HG03442 (cell line): Measurements from ENCODE around the gene ASTN2.
"Not testable (repeated sequence)": the region's sequence is repeated elsewhere in the genome, so short reads cannot be mapped to it uniquely, and the experiment has no call there.

Experiments
- ATAC-seq: cut with Tn5 transposase; IDR thresholded peaks from one replicate; pipeline ENCODE4 v1.9.1; 2021; ENCODE audit warnings: mild to moderate bottlenecking, moderate library complexity; ENCODE audit not compliant: unreplicated experiment

ASTN2 gene

DNA sequence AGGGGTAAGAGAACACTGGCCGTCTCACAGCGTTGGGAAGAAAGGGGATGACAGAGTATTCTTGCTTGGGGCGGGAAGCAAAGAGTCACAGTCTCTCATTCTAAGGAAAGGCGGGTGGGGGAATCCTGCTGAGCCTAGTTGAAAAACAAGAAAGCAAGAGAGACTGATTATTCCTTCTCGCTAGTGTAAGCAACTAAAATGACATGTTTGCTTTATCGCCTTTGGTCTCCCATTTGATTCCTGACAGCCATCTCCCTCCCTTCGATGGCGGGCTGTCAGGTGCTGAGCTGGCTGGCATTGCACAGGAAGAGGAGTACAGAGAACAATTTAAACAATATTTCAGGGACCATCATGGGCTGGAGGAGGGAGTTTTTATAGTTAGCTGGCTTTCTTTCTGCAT lies 331.3 kb downstream of the ASTN2 start:
- ATAC-seq = no peak

DNA sequence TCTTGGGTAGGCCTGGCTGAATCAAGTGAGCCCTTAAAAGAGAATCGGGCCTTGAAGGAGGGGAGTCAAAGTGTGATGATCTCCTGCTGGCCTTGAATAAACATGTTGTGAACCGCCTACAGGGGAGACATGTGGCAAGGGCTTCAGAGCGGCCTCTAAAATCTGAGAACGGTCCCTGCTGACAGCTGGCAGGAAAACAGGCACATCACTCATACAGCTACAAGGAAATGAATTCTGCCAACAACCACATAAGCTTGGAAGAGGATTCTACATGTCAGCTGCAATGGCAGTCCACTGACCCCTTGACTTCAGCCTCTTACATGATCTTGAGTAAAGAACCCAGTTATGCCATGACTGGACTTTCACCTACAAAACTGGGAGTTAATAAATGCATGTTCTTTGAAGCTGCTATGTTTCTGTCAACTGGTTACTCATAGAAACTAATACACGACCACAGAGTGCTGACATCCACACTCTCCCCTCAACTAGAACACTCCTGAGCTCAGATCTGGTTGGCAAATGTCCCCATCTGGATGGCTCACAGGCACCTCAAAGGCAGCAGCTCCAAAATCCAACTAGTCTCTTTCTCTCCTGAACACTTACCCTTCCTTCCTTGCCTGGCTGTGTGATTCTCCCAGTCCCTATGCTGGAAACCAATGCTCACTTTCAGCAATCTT lies 333.1 kb downstream of the ASTN2 start:
- ATAC-seq = no peak

- ATAC-seq = no peak
These were observed 334.0 kb downstream of the ASTN2 start for GRCh38 chr9:117080765-117081390.

GRCh38 chr9:117076571-117077290 lies 338.1 kb downstream of the ASTN2 start:
- no peak for ATAC-seq

DNA sequence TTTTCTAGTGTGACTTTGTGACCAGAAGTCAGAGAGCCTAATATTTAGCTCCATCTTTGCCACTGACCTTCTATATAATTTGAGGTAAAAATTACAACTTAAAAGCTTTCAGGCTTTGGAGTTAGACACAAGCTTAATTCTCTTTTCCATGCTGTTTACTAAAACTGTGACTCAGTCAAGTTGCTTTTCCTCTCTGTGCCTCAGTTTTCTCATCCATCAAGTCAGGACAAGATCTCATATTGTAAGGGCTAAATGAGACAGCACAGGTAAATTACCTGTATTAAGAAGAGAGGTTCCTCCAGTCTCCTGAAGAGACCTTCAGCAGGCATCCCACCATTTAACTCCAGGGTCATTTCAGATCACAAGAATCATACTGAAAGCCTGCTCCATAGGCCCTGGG lies 339.2 kb downstream of the ASTN2 start:
- ATAC-seq = no peak

DNA sequence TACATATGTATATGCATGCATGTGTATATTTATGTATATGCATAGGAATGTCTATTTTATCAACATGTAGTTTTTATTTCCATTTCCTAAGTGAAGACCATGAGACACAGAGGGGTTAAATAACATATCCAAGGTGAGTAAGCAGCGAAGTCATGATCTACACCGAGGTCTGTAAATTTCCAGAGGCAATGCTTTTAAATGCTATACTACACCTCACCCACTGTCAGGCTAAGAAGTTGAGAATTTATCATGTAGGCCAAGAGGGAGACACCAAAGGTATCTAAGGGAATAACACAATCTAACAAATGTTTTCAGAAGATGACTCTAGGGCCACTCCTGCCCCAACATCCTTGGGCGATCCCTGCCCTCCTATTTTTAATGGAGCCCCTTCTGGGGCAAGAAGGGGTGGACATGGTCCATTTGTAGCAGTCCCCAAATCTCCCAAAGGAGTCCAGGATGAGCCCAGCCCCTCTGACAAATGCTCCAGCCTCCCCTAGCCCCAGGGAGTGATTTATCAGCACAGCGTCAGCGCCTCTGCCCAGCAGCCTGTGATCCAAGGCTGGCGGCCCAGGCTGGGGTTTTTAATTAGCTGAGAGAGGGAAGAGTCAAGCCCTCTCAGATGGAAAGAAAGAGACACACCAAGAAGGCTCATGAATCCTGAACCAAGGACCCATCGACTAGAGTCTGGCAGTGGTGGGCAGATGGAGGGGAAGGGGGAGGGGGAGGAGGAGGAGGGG lies 339.9 kb downstream of the ASTN2 start:
- no peak for ATAC-seq

DNA sequence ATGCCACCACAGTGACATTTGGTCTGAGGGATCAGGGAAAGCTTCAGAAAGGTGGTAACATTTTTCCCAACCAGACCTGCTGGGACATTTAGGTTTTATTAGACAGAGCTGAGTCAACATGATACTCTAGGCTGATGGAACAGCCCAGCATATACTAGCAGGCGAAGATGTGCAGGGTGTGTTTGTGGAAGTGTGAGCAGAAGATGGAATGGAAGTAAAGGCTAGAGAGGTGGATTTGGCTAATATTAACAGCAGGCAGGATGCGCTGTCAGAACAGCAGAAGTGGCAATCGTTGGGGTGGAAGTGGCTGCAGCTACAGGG lies 340.6 kb downstream of the ASTN2 start:
- ATAC-seq = no peak

DNA sequence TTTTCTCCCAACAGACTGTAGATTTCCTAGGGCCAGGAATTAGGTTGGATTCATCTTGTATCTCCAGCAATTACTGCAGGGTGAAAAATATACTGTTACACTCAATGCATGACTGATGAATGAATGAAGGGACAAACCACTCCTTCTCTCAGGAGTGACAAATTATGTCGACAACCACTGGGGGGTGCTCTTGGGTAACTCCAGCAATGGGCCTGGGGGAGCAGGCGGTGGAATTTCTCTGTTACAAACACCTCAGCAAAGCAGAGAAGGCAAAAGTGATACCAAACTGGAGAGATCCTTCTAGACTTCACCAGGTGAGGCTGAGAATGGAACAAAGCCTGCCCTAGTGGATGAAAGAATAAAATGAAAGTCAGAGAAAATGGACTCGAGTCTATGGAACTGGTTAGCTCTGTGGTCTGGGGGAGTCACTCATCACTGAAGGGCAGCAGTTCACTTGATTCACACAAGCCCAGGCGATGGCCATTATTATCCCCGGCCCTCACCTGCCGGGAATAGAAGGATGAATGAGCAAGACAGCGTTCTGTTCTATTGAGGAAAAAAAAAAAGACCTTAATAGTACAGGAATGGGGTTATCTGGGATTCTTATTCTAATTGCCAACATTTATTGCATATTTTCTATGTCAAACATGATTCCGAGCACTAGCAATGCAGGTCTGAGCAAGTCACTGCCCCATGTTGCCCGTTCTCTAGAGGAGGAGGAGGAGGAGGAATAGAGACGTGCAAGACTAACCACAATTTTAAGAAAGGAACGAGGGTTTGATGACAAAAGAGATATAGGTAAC lies 341.1 kb downstream of the ASTN2 start:
- ATAC-seq = no peak

DNA sequence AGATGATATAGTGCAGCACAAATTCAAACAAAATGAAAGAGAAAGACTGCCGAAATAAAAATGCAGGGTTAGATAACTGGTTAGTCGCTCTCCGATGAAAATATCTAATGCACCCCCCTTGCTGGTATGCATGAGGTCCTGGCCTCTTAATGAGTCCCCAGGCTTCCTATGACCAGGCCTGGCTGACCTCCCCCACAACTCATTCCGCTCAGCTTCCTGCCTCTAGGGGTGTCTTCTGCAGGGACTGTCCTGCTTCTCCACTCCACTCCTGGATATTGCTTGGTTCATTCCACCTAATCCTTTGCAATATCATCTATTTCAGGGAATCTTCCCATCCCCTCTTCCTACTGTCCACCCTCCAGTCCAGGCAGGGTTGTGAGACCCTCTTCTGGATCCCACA lies 341.8 kb downstream of the ASTN2 start:
- ATAC-seq = no peak

GRCh38 chr9:117072216-117072615 lies 342.6 kb downstream of the ASTN2 start:
- no peak for ATAC-seq

DNA sequence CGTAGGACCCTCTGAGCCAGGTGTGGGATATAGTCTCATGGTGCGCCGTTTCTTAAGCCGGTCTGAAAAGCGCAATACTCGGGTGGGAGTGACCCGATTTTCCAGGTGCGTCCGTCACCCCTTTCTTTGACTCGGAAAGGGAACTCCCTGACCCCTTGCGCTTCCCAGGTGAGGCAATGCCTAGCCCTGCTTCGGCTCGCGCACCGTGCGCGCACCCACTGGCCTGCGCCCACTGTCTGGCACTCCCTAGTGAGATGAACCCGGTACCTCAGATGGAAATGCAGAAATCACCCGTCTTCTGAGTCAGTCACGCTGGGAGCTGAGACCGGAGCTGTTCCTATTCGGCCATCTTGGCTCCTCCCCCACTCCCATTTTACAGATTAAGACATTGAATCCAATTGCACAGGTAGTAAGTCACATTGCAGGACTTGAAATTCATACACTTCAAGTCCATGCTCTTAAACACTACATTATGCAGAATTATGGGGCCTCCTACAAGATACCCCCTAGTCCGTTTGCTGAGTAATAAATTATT lies 343.1 kb downstream of the ASTN2 start:
- not testable (repeated sequence) for ATAC-seq

DNA sequence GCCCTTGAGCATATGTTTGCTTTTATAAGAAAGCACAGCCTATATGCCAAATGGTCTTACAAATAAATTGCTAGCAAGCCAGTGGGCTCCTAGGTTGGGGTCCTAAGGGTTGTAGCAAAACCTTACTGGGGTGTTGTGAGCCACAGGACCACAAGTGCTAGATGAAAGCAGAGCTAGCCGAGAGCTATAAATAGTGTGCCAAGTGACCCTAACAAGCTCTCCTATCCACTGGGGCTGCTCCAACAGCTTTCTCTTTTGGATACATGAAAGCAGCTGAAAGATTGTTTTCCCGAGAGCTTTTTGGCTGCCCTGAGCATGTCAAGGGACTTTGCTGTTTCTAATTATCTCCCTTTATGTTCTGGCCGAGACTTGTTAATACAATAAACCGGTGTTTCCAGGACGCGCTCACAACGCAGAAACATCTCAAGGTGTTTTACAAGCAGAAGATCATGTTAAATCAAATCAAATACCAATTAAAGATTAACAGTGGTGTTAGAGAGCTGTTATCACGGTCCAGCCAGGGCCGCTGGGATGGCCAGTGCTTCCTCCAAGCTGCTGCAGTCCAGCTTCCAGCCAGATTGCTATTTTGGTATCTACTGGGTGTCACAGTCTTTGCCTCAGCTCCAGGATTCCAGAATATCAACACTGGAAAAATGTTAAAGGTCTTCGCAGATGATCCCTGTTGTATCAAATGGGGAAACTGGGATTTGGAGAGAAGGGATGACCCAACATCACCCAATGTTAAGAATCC lies 351.0 kb downstream of the ASTN2 start:
- no peak for ATAC-seq

DNA sequence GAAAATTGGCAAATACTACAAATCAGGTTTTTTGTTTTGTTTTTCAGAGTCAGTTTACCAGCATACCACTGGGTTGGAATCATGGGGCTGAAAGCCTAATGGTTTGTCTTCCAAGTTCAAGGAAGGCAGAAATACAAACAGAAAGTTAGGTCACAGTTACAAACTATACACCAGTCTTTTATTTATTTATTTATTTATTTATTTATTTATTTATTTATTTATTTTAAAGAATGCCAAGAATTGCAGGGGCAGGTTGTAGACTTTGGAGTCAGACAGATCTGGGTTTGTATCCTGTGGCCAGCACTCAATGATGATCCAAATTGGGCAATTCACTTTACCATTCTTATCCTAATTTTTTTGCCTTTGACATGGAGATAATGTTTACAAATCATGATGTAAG lies 353.9 kb downstream of the ASTN2 start:
- no peak for ATAC-seq

DNA sequence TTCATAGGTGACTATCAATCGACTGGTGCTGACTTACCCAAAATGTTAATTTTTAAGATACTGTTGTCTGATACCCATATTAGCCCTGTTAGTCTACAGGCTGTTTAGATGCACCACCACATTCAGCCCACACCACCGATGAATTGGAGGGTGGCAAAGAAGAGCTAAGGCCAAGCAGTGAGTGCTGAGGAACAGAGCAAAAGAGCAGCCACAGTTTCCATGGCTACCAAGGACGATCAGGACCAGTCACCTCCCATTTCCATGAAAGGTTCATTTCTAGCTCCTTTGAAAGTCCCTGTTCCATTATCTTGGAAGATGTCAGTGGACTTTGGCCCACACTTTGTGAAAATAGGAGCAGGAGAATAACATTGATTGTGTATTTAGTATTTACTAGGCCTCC lies 364.9 kb downstream of the ASTN2 start:
- ATAC-seq = no peak

DNA sequence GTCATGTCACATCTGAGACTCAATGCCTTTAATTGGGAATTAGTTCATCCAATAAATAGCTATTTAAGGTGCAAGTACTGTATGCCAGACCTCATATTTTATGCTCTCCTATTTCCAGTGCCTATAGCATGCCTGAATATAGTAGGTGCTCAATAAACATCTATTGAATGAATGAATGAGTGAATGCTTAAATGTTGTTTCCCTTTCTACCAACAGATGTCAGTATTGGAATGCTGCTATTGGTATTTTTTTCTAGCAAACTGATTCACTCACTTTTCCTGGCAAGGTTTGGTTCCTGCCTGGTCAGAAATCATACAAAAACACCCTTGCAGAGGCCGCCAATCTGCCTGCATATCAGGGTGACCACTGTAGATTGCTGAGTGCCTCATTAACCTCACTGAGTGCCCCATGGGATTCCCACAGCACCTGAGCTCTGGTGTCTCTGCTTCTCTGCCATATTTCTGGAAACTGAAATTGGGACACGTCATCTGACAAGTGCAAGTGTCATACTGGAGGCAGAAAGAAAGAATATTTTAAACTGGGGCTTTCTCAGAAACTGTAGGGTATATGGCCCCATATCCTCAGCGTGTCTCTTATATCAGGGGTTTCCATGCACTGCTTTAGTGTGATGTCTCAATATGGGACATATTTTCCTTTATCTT lies 368.1 kb downstream of the ASTN2 start:
- peak; percentile 85 for ATAC-seq

GRCh38 chr9:117044241-117044640 lies 370.6 kb downstream of the ASTN2 start:
- ATAC-seq = no peak

GRCh38 chr9:117043159-117043558 lies 371.7 kb downstream of the ASTN2 start:
- no peak for ATAC-seq

- ATAC-seq = no peak
These were observed 379.3 kb downstream of the ASTN2 start for GRCh38 chr9:117035546-117035945.

GRCh38 chr9:117034866-117035265 lies 380.0 kb downstream of the ASTN2 start:
- no peak for ATAC-seq
